ENCODE results near the gene ATP6V0A1. TPM values are rescaled to one million over a fixed set of nuclear protein-coding genes. Genes with fewer than 3 reads are reported as not detected.
"Not testable (repeated sequence)": the region's sequence is repeated elsewhere in the genome, so short reads cannot be mapped to it uniquely, and the experiment has no call there.

ATP6V0A1 gene
- total and polyA plus RNA-seq, 10 donors = 23.0 to 140 (median 110) TPM

GRCh38 chr17:42476411-42476810, 17.7 kb downstream of the ATP6V0A1 start:
- 83 to 92% (median 88%) methylated on average over 2 of the region's 2 CpGs for WGBS, 5 donors
- Histone ChIP-seq H3K4me3 (no peak overlapping the region), H3K27me3 (replicated peaks in 1 of 7) (no peaks in the 10 kb centered on the region), H3K9me3 (no peaks in the 10 kb centered on the region), H3K27ac (peak overlapping the region in 4 of 8 donors; percentile 33 to 54 (median 42)), H3K4me1 (peaks cover 5 to 17% (median 11%) of the 10 kb centered on the region in 6 donors), H3K36me3 (peaks cover 0 to 96% (median 53%) of the 10 kb centered on the region in 6 donors)
- no peak for DNase-seq
- intact Hi-C loops (cut with DNase I; ENCODE audit: low total_unique reads) = no loop called here
- TF ChIP-seq POLR2AphosphoS5 (IDR thresholded peaks at IDR 0.05) = no peak

DNA sequence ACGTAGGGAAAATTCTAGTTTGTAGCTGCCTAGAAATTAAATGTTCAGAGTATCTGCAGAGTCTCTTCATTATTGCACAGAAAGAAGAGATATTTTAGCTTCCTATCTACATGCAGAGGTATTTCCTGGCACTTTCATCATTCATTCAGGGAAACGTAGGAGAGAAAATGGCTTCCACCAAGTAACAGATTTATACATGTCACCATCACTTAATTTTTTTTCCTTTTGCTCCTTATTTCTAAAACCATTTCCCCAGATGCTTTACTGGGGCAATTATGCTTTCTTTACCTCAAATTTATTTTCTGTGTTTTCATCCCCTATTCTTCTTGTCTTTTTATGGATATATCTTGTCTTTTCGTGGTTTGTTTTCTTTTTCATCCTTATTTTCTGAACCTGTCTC, 18.5 kb downstream of the ATP6V0A1 start:
- peaks cover 5 to 17% (median 11%) of the 10 kb centered on the region in 6 donors for H3K4me1 ChIP-seq
- no peaks in the 10 kb centered on the region for H3K9me3 ChIP-seq
- H3K27ac ChIP-seq = peak overlapping the region in 2 of 8 donors; percentile 34 to 54
- WGBS, 5 donors = 86 to 90% (median 89%) methylated on average over 3 of the region's 3 CpGs
- intact Hi-C loops (cut with DNase I; ENCODE audit: low total_unique reads) = no loop called here
- no peak for DNase-seq
- H3K36me3 ChIP-seq = peaks cover 0 to 96% (median 56%) of the 10 kb centered on the region in 6 donors
- H3K4me3 ChIP-seq = no peak overlapping the region
- no peak for TF ChIP-seq POLR2A (IDR thresholded peaks at IDR 0.05)
- H3K27me3 ChIP-seq (replicated peaks in 1 of 7) = no peaks in the 10 kb centered on the region

DNA sequence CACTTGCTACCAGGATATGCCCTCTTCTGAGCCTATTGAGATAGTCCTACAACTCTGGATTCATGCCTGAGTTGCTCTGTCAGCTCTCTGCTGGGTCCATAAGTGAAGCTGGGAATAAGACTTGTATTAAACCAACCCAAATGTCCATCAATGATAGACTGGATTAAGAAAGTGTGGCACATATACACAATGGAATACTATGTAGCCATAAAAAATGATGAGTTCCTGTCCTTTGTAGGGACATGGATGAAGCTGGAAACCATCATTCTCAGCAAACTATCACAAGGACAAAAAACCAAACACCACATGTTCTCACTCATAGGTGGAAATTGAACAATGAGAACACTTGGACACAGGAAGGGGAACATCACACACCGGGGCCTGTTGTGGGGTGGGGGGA, 19.1 kb downstream of the ATP6V0A1 start:
- WGBS, 5 donors = 58 to 80% (median 71%) methylated on average over 1 of the region's 1 CpG; no CpG with 5 or more reads in 2 of the 5 donors
- H3K4me3 ChIP-seq; DNase-seq; H3K27ac ChIP-seq; H3K27me3 ChIP-seq (replicated peaks in 1 of 7); intact Hi-C loops (cut with DNase I; ENCODE audit: low total_unique reads); H3K9me3 ChIP-seq: not testable (repeated sequence)
- Histone ChIP-seq H3K36me3 (peaks cover 0 to 96% (median 57%) of the 10 kb centered on the region in 6 donors), H3K4me1 (peaks cover 5 to 17% (median 11%) of the 10 kb centered on the region in 6 donors)

GRCh38 chr17:42484304-42484703, 25.6 kb downstream of the ATP6V0A1 start:
- TF ChIP-seq POLR2A (IDR thresholded peaks at IDR 0.05) (no peak), POLR2AphosphoS5 (IDR thresholded peaks at IDR 0.05) (peak in 1 of 3 donors; percentile 55)
- TF ChIP-seq, protein P1, sequence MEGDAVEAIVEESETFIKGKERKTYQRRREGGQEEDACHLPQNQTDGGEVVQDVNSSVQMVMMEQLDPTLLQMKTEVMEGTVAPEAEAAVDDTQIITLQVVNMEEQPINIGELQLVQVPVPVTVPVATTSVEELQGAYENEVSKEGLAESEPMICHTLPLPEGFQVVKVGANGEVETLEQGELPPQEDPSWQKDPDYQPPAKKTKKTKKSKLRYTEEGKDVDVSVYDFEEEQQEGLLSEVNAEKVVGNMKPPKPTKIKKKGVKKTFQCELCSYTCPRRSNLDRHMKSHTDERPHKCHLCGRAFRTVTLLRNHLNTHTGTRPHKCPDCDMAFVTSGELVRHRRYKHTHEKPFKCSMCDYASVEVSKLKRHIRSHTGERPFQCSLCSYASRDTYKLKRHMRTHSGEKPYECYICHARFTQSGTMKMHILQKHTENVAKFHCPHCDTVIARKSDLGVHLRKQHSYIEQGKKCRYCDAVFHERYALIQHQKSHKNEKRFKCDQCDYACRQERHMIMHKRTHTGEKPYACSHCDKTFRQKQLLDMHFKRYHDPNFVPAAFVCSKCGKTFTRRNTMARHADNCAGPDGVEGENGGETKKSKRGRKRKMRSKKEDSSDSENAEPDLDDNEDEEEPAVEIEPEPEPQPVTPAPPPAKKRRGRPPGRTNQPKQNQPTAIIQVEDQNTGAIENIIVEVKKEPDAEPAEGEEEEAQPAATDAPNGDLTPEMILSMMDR (IDR thresholded peaks at IDR 0.05 in 8 of 11, conservative IDR thresholded peaks at IDR 0.05 in 3 of 11) = no peak
- H3K36me3 ChIP-seq = peaks cover 0 to 100% (median 87%) of the 10 kb centered on the region in 6 donors
- peak overlapping the region in 1 of 8 donors; percentile 24 for H3K4me3 ChIP-seq
- peak overlapping the region in 1 of 8 donors; percentile 11 for H3K27ac ChIP-seq
- DNase-seq = no peak
- H3K27me3 ChIP-seq (replicated peaks in 1 of 7) = no peaks in the 10 kb centered on the region
- intact Hi-C loops (cut with DNase I; ENCODE audit: low total_unique reads) = loop anchor here (10.0 kb wide), 1 partner anchor 50 kb away; no protein-coding TSS in a partner anchor
- WGBS, 5 donors = 46 to 72% (median 64%) methylated on average over 7 of the region's 7 CpGs
- no peaks in the 10 kb centered on the region for H3K9me3 ChIP-seq
- H3K4me1 ChIP-seq = peaks cover 0 to 36% (median 2%) of the 10 kb centered on the region in 6 donors

DNA sequence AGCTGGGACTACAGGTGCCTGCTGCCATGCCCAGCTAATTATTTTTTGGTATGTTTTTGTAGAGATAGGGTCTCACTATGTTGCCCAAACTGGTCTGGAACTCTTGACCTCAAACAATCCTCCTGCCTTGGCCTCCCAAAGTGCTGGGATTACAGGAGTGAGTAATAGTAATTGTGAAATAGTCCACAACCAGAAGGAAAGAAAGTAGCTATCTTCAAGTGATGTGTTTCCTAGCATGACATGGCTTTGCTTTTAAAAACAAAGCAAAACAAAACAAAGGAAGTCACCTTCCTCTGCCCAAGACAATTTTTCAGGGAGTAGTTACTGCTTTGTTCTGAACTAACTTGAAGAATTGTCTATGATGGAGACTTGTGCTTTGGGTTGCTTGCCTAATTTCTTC, 27.0 kb downstream of the ATP6V0A1 start:
- Histone ChIP-seq H3K4me1 (peaks cover 0 to 36% (median 2%) of the 10 kb centered on the region in 6 donors), H3K9me3 (no peaks in the 10 kb centered on the region), H3K36me3 (peaks cover 0 to 100% (median 90%) of the 10 kb centered on the region in 6 donors), H3K4me3 (no peak overlapping the region), H3K27me3 (replicated peaks in 1 of 7) (no peaks in the 10 kb centered on the region), H3K27ac (no peak overlapping the region)
- intact Hi-C loops (cut with DNase I; ENCODE audit: low total_unique reads) = loop anchor here (10.0 kb wide), 1 partner anchor 51 kb away; no protein-coding TSS in a partner anchor
- DNase-seq = no peak
- TF ChIP-seq POLR2AphosphoS5 (IDR thresholded peaks at IDR 0.05) = no peak

DNA sequence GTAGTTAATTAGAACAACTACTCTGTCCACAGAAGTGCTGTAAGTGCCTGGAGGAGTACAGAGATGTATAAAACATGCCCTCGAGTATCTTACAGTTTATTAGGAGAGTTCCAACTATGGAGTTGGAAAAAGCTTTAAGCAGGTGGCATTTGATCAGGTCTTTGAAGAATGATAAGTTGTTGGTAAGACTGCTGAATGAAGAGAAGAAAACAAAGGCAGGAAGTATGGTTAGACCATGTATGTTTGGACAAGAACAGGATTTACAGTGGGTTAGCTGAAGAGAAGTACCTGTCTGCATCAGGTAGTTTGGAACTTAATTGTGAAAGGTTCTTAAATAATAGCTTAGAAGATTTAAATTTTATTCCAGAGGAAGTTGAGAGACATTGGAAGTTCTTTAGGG, 29.4 kb downstream of the ATP6V0A1 start:
- Histone ChIP-seq H3K4me3 (no peak overlapping the region), H3K36me3 (peaks cover 0 to 100% (median 87%) of the 10 kb centered on the region in 6 donors), H3K4me1 (peaks cover 0 to 40% (median 4%) of the 10 kb centered on the region in 6 donors), H3K9me3 (no peaks in the 10 kb centered on the region), H3K27ac (no peak overlapping the region), H3K27me3 (replicated peaks in 1 of 7) (no peaks in the 10 kb centered on the region)
- WGBS, 5 donors = 78 to 89% (median 87%) methylated on average over 1 of the region's 1 CpG
- intact Hi-C loops (cut with DNase I; ENCODE audit: low total_unique reads) = loop anchor here (10.0 kb wide), 1 partner anchor 53 kb away; no protein-coding TSS in a partner anchor
- no peak for DNase-seq
- TF ChIP-seq POLR2AphosphoS5 (IDR thresholded peaks at IDR 0.05) (no peak), POLR2A (IDR thresholded peaks at IDR 0.05) (no peak)
- TF ChIP-seq, protein P1 (IDR thresholded peaks at IDR 0.05 in 8 of 11, conservative IDR thresholded peaks at IDR 0.05 in 3 of 11) = no peak

Measured in spleen (tissue), 11 donors.